Hematopoietic multipotent progenitor cell treated with erythropoietin and hydrocortisone succinate and interleukin-3 and kit ligand, for 4 days (in vitro differentiated cells): ENCODE measurements around the gene NSUN2.

Source experiments
- DNase-seq: peaks from one replicate; pipeline ENCODE4 v3.0.0-alpha.2; 2015

Gene NSUN2

GRCh38 chr5:6642655-6643054 lies 9.8 kb upstream of the NSUN2 start:
- no peak for DNase-seq

- DNase-seq = no peak
Observed at GRCh38 chr5:6638236-6638635, 5.4 kb upstream of the NSUN2 start.

GRCh38 chr5:6637590-6637989 lies 4.7 kb upstream of the NSUN2 start:
- DNase-seq = no peak

GRCh38 chr5:6637022-6637421 lies 4.2 kb upstream of the NSUN2 start:
- no peak for DNase-seq

- no peak for DNase-seq
Observed at GRCh38 chr5:6636293-6636692, 3.4 kb upstream of the NSUN2 start.

- DNase-seq = no peak
Observed at GRCh38 chr5:6634788-6635430, 2.1 kb upstream of the NSUN2 start.

GRCh38 chr5:6634306-6634705 lies 1.5 kb upstream of the NSUN2 start:
- DNase-seq = peak; percentile 71

- peak; percentile 32 for DNase-seq
Observed at GRCh38 chr5:6633469-6634245, 813 bp upstream of the NSUN2 start.

GRCh38 chr5:6632324-6632887 lies 438 bp downstream of the NSUN2 start:
- DNase-seq = peak; percentile 67

GRCh38 chr5:6631441-6631840 lies 1.4 kb downstream of the NSUN2 start:
- no peak for DNase-seq

GRCh38 chr5:6626508-6626907 lies 6.3 kb downstream of the NSUN2 start:
- no peak for DNase-seq

GRCh38 chr5:6623941-6624340 lies 8.9 kb downstream of the NSUN2 start:
- DNase-seq = no peak

GRCh38 chr5:6623228-6623627 lies 9.6 kb downstream of the NSUN2 start:
- DNase-seq = no peak

GRCh38 chr5:6616632-6617031 lies 16.2 kb downstream of the NSUN2 start:
- DNase-seq = no peak

- no peak for DNase-seq
Observed at GRCh38 chr5:6615034-6615815, 17.6 kb downstream of the NSUN2 start.

- no peak for DNase-seq
Observed at GRCh38 chr5:6611334-6612256, 21.2 kb downstream of the NSUN2 start.

- DNase-seq = no peak
Observed at GRCh38 chr5:6608016-6608415, 24.8 kb downstream of the NSUN2 start.

GRCh38 chr5:6607559-6607936 lies 25.3 kb downstream of the NSUN2 start:
- no peak for DNase-seq

GRCh38 chr5:6606884-6607558 lies 25.8 kb downstream of the NSUN2 start:
- no peak for DNase-seq

GRCh38 chr5:6604946-6605345 lies 27.9 kb downstream of the NSUN2 start:
- DNase-seq = no peak

- no peak for DNase-seq
Observed at GRCh38 chr5:6604341-6604740, 28.5 kb downstream of the NSUN2 start.

- no peak for DNase-seq
Observed at GRCh38 chr5:6603643-6604042, 29.2 kb downstream of the NSUN2 start.
